ENCODE results near the gene PNLIP. TPM values are rescaled to one million over a fixed set of nuclear protein-coding genes. Genes with fewer than 3 reads are reported as not detected.

Gene PNLIP
- total and polyA plus RNA-seq, 9 of the 15 experiments (the other 6 are each of a cell fraction or from before 2014, with no cell fraction given) = 0.69 TPM; not detected in 8

DNA sequence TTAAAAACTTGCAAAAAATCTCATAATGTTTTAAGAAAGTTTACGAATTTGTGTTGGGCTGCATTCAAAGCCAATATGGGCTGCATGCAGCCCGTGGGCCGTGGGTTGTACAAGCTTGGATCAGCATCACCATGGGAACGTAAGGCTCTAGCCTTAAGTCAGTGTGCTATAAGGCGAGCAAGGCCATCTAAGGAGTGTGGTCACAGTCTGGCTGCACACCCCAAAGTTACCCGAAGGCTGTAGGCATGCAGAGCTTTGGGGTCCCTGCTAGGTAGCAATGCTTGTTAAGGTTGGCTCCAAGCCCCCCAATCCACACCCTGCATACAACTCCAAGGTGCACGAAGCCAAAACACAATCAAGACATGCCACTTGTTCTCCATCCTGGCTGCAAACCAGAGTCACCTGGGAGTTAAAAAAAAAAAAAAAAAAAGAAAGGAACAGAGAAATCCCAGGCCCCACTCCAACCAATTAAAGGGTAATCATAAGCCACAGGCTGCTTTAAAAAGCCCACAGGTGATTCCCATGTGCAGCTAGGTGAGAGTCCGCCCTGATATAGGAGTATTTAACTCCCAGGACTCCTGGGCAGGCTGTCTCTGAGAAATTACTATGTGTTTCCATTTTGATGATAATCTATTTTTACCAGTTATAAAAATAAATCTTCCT, 66.5 kb downstream of the PNLIP start:
- Histone ChIP-seq H3K36me3 (ENCODE audit: control insufficient read depth, insufficient read depth, low read length) (no peaks in the 10 kb centered on the region), H3K79me2 (ENCODE audit: control insufficient read depth, insufficient read depth, low read length) (no peaks in the 10 kb centered on the region), H3K27me3 (ENCODE audit: control insufficient read depth in 2 of 2, insufficient read depth in 2 of 2, low read length in 2 of 2) (peaks cover 0 to 13% of the 10 kb centered on the region in 2 experiments; a peak in 2 of 5 replicates), H3K9me3 (replicated peaks; ENCODE audit: control insufficient read depth, insufficient read depth, low read depth, low read length) (no peaks in the 10 kb centered on the region), H3K4me1 (replicated peaks in 1 of 2; ENCODE audit: control insufficient read depth in 2 of 2, insufficient read depth in 2 of 2, low read length in 2 of 2) (peaks cover 0 to 7% of the 10 kb centered on the region in 2 experiments; a peak in 2 of 5 replicates), H2AFZ (ENCODE audit: low read depth, low read length) (no peak overlapping the region), H3K4me2 (ENCODE audit: insufficient read depth, low read length) (no peak overlapping the region), H3K9me1 (ENCODE audit: control insufficient read depth, insufficient read depth, low read length) (no peaks in the 10 kb centered on the region), H3K4me3 (no peak overlapping the region), H3K27ac (ENCODE audit: extremely low read depth, low read depth, low read length) (no peak overlapping the region), H3K9ac (ENCODE audit: insufficient read depth in 1 of 2, low read depth in 2 of 2, low read length in 2 of 2) (no peak overlapping the region), H4K20me1 (replicated peaks; ENCODE audit: control insufficient read depth, insufficient read depth, low read length) (no peaks in the 10 kb centered on the region)
- ChIA-PET POLR2A (interaction anchor here (0.7 kb wide), 1 partner anchor 14 kb away, joined by 3 read pairs; no protein-coding TSS in a partner anchor), CTCF (ENCODE audit: low intra/inter-chr PET ratio) (no interaction called here)
- intact Hi-C loops (cut with micrococcal nuclease) = no loop called here
- TF ChIP-seq IRF2 (CRISPR knock-in tag; IDR thresholded peaks at IDR 0.05) = no peak
- no peak for TF ChIP-seq PTBP1 (IDR thresholded peaks at IDR 0.05; ENCODE audit: low read depth, low read length)
- no peak for TF ChIP-seq ZNF57 (CRISPR knock-in tag; IDR thresholded peaks at IDR 0.05)
- TF ChIP-seq PPARD (CRISPR knock-in tag; IDR thresholded peaks at IDR 0.05) = no peak
- no peak for TF ChIP-seq ETV1 (tag; conservative IDR thresholded peaks at IDR 0.05; ENCODE audit: low read depth)
- TF ChIP-seq, protein P1, sequence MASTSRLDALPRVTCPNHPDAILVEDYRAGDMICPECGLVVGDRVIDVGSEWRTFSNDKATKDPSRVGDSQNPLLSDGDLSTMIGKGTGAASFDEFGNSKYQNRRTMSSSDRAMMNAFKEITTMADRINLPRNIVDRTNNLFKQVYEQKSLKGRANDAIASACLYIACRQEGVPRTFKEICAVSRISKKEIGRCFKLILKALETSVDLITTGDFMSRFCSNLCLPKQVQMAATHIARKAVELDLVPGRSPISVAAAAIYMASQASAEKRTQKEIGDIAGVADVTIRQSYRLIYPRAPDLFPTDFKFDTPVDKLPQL (IDR thresholded peaks at IDR 0.05; ENCODE audit: extremely low read depth, insufficient read length) = no peak
- TF ChIP-seq MCM7 (IDR thresholded peaks at IDR 0.05) = no peak
- no peak for FAIRE-seq
- BruUV-seq (replicated peaks) = no TSS peak
- ATAC-seq = no peak
- in situ Hi-C loops (cut with MboI) = no loop called here
- WGBS (ENCODE audit: insufficient coverage, low coverage, missing lambda C conversion rate) = 0% methylated on average over 8 of the region's 8 CpGs
- DNase-seq (ENCODE audit: extremely low read depth in 1 of 4, low spot score in 3 of 4) = no peak
